A549 (cell line): ENCODE results near the gene CYP2R1. TPM values are rescaled to one million over a fixed set of nuclear protein-coding genes. Genes with fewer than 3 reads are reported as not detected.

Experiments
- ATAC-seq, 2 experiments: fragments of 200-7000 bp in 1 of 2; fragments of >200 bp in 1 of 2; cut with Nextera tagmentation in 1 of 2; cut with Tn5 transposase in 1 of 2; 3 replicates each; pipeline versions ENCODE4 v1.8.0 to v1.9.1; 2018 to 2020; ENCODE audit warnings: mild to moderate bottlenecking in 1 of 2, moderate library complexity in 1 of 2
- CTCF ChIA-PET: fragments of 300-600 bp; sonication (Branson Sonifier 250); formaldehyde crosslinking; extraction: SDS; loops from one replicate; lab custom pipeline; 2021; ENCODE audit warnings: antibody characterized with exemption, inconsistent platforms; lab: Yijun Ruan, JAX
- POLR2A ChIA-PET: fragments of 350-600 bp; formaldehyde crosslinking; extraction: SDS; loops from one replicate; lab custom pipeline; 2021; ENCODE audit warnings: antibody characterized with exemption, inconsistent platforms; lab: Yijun Ruan, JAX
- DNase-seq, 2 experiments: peaks; one replicate each; pipeline versions ENCODE4 v3.0.0 to v3.0.0-alpha.2; 2011 to 2016; ENCODE audit warnings: low read depth in 1 of 2, low spot score in 1 of 2
- FAIRE-seq: peaks from 2 replicates; lab custom pipeline; 2011; peaks lifted over from hg19 to GRCh38; lab: Jason Lieb, UNC
- H3K27ac ChIP-seq, 2 experiments: fragments of >200 bp; sonication (Bioruptor Twin); formaldehyde crosslinking; 3 replicates each; pipeline ENCODE4 v1.5.1; 2016 to 2017
- H3K4me1 ChIP-seq: fragments of >200 bp; sonication (Bioruptor Twin); formaldehyde crosslinking; 3 replicates; pipeline ENCODE4 v1.6.1; 2016
- H3K4me2 ChIP-seq: fragments of >200 bp; sonication (Bioruptor Twin); formaldehyde crosslinking; 3 replicates; pipeline ENCODE4 v1.6.1; 2016
- H3K4me3 ChIP-seq: fragments of >200 bp; sonication (Bioruptor Twin); formaldehyde crosslinking; 3 replicates; pipeline ENCODE4 v1.5.1; 2016
- H3K9me3 ChIP-seq: fragments of >200 bp; sonication (Bioruptor Twin); formaldehyde crosslinking; 3 replicates; pipeline ENCODE4 v1.6.1; 2016
- BHLHE40 ChIP-seq: IDR thresholded peaks from 2 replicates; pipeline ENCODE4 v1.6.1; 2012; ENCODE audit warnings: low read depth, low read length, inconsistent platforms
- CBX8 ChIP-seq: fragments of 200-600 bp; sonication (generic); IDR thresholded peaks from 2 replicates; pipeline ENCODE4 v1.6.1; 2016
- CHD4 ChIP-seq: fragments of 200-600 bp; sonication (generic); IDR thresholded peaks from 2 replicates; pipeline ENCODE4 v1.6.1; 2016; ENCODE audit warnings: antibody characterized with exemption, mild to moderate bottlenecking, borderline replicate concordance
- EHMT2 ChIP-seq: fragments of 200-600 bp; sonication (generic); IDR thresholded peaks from 2 replicates; pipeline ENCODE4 v1.6.1; 2016; ENCODE audit warnings: antibody characterized with exemption, low read depth, mild to moderate bottlenecking, moderate library complexity
- EP300 ChIP-seq, 2 experiments: fragments of >200 bp; sonication (Bioruptor Twin); formaldehyde crosslinking; IDR thresholded peaks; 2 replicates in 1 of 2; 3 replicates in 1 of 2; pipeline ENCODE4 v1.6.1; 2016 to 2017
- ESRRA ChIP-seq: fragments of 150-350 bp; IDR thresholded peaks from 2 replicates; pipeline ENCODE4 v1.6.1; 2014; ENCODE audit warnings: mild to moderate bottlenecking, low read length, borderline replicate concordance
- HDAC2 ChIP-seq: fragments of 200-600 bp; sonication (generic); IDR thresholded peaks from 2 replicates; pipeline ENCODE4 v1.6.1; 2016
- HEYL ChIP-seq: fragments of 250-450 bp; sonication (Bioruptor Pico); IDR thresholded peaks from 2 replicates; pipeline ENCODE4 v1.8.0; 2021; ENCODE audit warnings: mild to moderate bottlenecking, moderate library complexity
- HOXA7 ChIP-seq: fragments of 250-450 bp; sonication (Bioruptor Pico); IDR thresholded peaks from 2 replicates; pipeline ENCODE4 v1.5.0; 2020; ENCODE audit warnings: mild to moderate bottlenecking, moderate library complexity
- JUN ChIP-seq, 2 experiments: fragments of >200 bp; sonication (Bioruptor Twin); formaldehyde crosslinking; IDR thresholded peaks; 2 replicates in 1 of 2; 3 replicates in 1 of 2; pipeline ENCODE4 v1.6.1; 2016 to 2017
- KDM1A ChIP-seq: fragments of 200-600 bp; sonication (generic); IDR thresholded peaks from 2 replicates; pipeline ENCODE4 v1.6.1; 2016; ENCODE audit warnings: low read depth, mild to moderate bottlenecking
- MAZ ChIP-seq: fragments of 150-350 bp; IDR thresholded peaks from 2 replicates; pipeline ENCODE4 v1.6.1; 2014; ENCODE audit warnings: antibody characterized with exemption, low read depth, low read length, borderline replicate concordance
- MYC ChIP-seq: IDR thresholded peaks from 2 replicates; pipeline ENCODE4 v1.6.1; 2012; ENCODE audit warnings: mild to moderate bottlenecking, inconsistent platforms, low read length, improper control_type of control experiment, borderline replicate concordance
- NFE2L2 ChIP-seq: fragments of 150-350 bp; conservative IDR thresholded peaks from 2 replicates; pipeline ENCODE4 v1.6.1; 2014; ENCODE audit warnings: low read length
- NR3C1 ChIP-seq: fragments of >200 bp; sonication (Bioruptor Twin); formaldehyde crosslinking; IDR thresholded peaks from 3 replicates; pipeline ENCODE4 v1.6.1; 2017
- PHF8 ChIP-seq: fragments of 200-600 bp; sonication (generic); IDR thresholded peaks from 2 replicates; pipeline ENCODE4 v1.6.1; 2016; ENCODE audit warnings: low read depth, mild to moderate bottlenecking, antibody characterized with exemption, moderate library complexity, borderline replicate concordance
- RNF2 ChIP-seq: fragments of 200-600 bp; sonication (generic); IDR thresholded peaks from 2 replicates; pipeline ENCODE4 v1.6.1; 2016; ENCODE audit warnings: low read depth, mild to moderate bottlenecking, antibody characterized with exemption, moderate library complexity, borderline replicate concordance
- SMC3 ChIP-seq: fragments of >200 bp; sonication (Bioruptor Twin); formaldehyde crosslinking; IDR thresholded peaks from 3 replicates; pipeline ENCODE4 v1.6.1; 2018; ENCODE audit warnings: inconsistent platforms
- ZC3H11A ChIP-seq: fragments of 450-650 bp; IDR thresholded peaks from 2 replicates; pipeline ENCODE4 v1.6.1; 2014; ENCODE audit warnings: antibody characterized with exemption, mild to moderate bottlenecking
- ZSCAN20 ChIP-seq: fragments of 250-450 bp; sonication (Bioruptor Pico); IDR thresholded peaks from 2 replicates; pipeline ENCODE4 v1.8.0; 2022; ENCODE audit warnings: mild to moderate bottlenecking, moderate library complexity
- WGBS: methylation state at CpG from one replicate; pipeline ENCODE4 v1.1.6; 2017; ENCODE audit errors: missing lambda C conversion rate; 5-methylcytosine and 5-hydroxymethylcytosine counted together
- polyA plus RNA-seq, 4 experiments: library from polyadenylated mRNA; depleted of rRNA in 3 of 4; stranded (reverse); fragments of >200 nt; fragmentation: RNase III in 1 of 4; extraction: RNeasy Plus Mini Kit Qiagen cat#74134 plus additional on column Dnase treatment in 1 of 4; gene quantifications; 2 replicates in 3 of 4; 3 replicates in 1 of 4; pipeline ENCODE4 v1.2.3, GENCODE V29; 2011 to 2017
- TF ChIP-seq, protein P1 (sequence below): fragments of 250-450 bp; sonication (Bioruptor Pico); IDR thresholded peaks from 2 replicates; pipeline ENCODE4 v1.5.0; 2020; ENCODE audit warnings: low read depth, mild to moderate bottlenecking, moderate library complexity
- TF ChIP-seq, protein P2 (sequence below): fragments of 450-650 bp; IDR thresholded peaks from 2 replicates; pipeline ENCODE4 v1.6.1; 2014; ENCODE audit warnings: antibody characterized with exemption
- TF ChIP-seq, protein P3 (sequence below): IDR thresholded peaks from 2 replicates; pipeline ENCODE4 v1.6.1; 2012
- TF ChIP-seq, protein P4 (sequence below): fragments of >200 bp; sonication (Bioruptor Twin); formaldehyde crosslinking; IDR thresholded peaks from 3 replicates; pipeline ENCODE4 v1.5.1; 2016
- TF ChIP-seq, protein P5 (sequence below): fragments of 200-600 bp; sonication (generic); IDR thresholded peaks from 2 replicates; pipeline ENCODE4 v1.6.1; 2016; ENCODE audit warnings: antibody characterized with exemption, mild to moderate bottlenecking, moderate library complexity
- TF ChIP-seq, protein P6 (sequence below): IDR thresholded peaks from 2 replicates; pipeline ENCODE4 v1.6.1; 2012; ENCODE audit warnings: low read depth, borderline replicate concordance

The CYP2R1 gene
- polyA plus RNA-seq, 2 of the 4 experiments (the other 2 are of a cell fraction), result 16.4 to 37.9 TPM

DNA sequence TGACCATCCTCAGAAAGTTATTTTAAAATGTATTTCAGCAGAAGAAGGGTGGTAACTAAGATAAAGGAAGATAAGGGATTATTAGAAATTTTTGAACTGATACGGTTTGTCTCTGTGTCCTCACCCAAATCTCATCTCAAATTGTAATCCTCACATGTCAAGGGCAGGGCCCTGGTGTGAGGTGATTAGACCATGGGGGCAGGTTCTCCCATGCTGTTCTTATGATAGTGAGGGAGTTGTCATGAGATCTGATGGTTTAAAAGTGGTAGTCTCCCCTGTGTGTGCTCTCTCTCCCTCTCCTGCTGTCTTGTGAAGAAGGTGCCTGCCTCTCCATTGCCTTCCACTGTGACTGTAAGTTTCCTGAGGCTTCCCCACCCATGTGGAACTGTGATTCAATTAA lies 36.1 kb downstream of the CYP2R1 start:
- ChIA-PET POLR2A (no interaction called here), CTCF (no interaction called here)
- 67% methylated on average over 1 of the region's 1 CpG for WGBS
- DNase-seq, result no peak
- Histone ChIP-seq H3K4me2 (no peak overlapping the region), H3K27ac (no peak overlapping the region), H3K9me3 (no peaks in the 10 kb centered on the region), H3K4me3 (no peak overlapping the region), H3K4me1 (no peaks in the 10 kb centered on the region)
- FAIRE-seq, result no peak
- ATAC-seq, result no peak
- TF ChIP-seq NR3C1, result no peak
- TF ChIP-seq, protein P1, sequence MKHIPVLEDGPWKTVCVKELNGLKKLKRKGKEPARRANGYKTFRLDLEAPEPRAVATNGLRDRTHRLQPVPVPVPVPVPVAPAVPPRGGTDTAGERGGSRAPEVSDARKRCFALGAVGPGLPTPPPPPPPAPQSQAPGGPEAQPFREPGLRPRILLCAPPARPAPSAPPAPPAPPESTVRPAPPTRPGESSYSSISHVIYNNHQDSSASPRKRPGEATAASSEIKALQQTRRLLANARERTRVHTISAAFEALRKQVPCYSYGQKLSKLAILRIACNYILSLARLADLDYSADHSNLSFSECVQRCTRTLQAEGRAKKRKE, result no peak
- no peak for TF ChIP-seq KDM1A
- no peak for TF ChIP-seq NFE2L2
- TF ChIP-seq, protein P2, sequence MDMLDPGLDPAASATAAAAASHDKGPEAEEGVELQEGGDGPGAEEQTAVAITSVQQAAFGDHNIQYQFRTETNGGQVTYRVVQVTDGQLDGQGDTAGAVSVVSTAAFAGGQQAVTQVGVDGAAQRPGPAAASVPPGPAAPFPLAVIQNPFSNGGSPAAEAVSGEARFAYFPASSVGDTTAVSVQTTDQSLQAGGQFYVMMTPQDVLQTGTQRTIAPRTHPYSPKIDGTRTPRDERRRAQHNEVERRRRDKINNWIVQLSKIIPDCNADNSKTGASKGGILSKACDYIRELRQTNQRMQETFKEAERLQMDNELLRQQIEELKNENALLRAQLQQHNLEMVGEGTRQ, result no peak
- no peak for TF ChIP-seq JUN (IDR thresholded peaks at IDR 0.05)
- TF ChIP-seq ZC3H11A, result no peak
- TF ChIP-seq, protein P3, sequence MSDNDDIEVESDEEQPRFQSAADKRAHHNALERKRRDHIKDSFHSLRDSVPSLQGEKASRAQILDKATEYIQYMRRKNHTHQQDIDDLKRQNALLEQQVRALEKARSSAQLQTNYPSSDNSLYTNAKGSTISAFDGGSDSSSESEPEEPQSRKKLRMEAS, result no peak
- no peak for TF ChIP-seq PHF8
- no peak for TF ChIP-seq BHLHE40
- no peak for TF ChIP-seq HDAC2
- TF ChIP-seq, all 56 proteins: peak for 0

DNA sequence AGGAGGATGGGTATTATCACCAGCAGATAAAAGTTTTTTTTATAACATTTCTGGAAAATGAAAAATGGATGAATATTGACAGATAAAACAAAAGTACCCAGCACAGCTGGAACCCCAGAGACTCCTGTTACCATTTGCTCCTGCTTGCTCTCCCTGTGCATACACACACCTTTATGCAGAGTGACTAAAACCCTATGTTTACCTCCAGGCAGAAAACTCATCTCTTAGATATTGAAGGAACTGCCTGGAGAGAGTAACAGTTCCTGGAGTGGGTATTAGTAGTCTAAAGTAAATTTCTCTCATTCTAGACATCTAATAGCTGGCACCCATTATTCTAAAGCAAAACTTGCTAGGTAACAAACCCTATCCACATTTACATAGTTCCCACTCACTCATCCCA lies 38.0 kb downstream of the CYP2R1 start:
- no peak overlapping the region for H3K4me2 ChIP-seq
- H3K4me1 ChIP-seq, result no peaks in the 10 kb centered on the region
- FAIRE-seq, result no peak
- no peak overlapping the region for H3K27ac ChIP-seq
- DNase-seq, result no peak
- no peak overlapping the region for H3K4me3 ChIP-seq
- TF ChIP-seq RNF2 (no peak), HEYL (no peak), EP300 (IDR thresholded peaks at IDR 0.05) (no peak), ESRRA (no peak), CBX8 (no peak), CHD4 (no peak), EHMT2 (no peak), JUN (IDR thresholded peaks at IDR 0.05) (no peak), MAZ (no peak), ZSCAN20 (CRISPR knock-in tag) (no peak), SMC3 (no peak), HOXA7 (CRISPR knock-in tag) (no peak), MYC (no peak)
- TF ChIP-seq, protein P2, result no peak
- TF ChIP-seq, protein P3, result no peak
- TF ChIP-seq, protein P4, sequence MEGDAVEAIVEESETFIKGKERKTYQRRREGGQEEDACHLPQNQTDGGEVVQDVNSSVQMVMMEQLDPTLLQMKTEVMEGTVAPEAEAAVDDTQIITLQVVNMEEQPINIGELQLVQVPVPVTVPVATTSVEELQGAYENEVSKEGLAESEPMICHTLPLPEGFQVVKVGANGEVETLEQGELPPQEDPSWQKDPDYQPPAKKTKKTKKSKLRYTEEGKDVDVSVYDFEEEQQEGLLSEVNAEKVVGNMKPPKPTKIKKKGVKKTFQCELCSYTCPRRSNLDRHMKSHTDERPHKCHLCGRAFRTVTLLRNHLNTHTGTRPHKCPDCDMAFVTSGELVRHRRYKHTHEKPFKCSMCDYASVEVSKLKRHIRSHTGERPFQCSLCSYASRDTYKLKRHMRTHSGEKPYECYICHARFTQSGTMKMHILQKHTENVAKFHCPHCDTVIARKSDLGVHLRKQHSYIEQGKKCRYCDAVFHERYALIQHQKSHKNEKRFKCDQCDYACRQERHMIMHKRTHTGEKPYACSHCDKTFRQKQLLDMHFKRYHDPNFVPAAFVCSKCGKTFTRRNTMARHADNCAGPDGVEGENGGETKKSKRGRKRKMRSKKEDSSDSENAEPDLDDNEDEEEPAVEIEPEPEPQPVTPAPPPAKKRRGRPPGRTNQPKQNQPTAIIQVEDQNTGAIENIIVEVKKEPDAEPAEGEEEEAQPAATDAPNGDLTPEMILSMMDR, result no peak
- TF ChIP-seq, protein P5, sequence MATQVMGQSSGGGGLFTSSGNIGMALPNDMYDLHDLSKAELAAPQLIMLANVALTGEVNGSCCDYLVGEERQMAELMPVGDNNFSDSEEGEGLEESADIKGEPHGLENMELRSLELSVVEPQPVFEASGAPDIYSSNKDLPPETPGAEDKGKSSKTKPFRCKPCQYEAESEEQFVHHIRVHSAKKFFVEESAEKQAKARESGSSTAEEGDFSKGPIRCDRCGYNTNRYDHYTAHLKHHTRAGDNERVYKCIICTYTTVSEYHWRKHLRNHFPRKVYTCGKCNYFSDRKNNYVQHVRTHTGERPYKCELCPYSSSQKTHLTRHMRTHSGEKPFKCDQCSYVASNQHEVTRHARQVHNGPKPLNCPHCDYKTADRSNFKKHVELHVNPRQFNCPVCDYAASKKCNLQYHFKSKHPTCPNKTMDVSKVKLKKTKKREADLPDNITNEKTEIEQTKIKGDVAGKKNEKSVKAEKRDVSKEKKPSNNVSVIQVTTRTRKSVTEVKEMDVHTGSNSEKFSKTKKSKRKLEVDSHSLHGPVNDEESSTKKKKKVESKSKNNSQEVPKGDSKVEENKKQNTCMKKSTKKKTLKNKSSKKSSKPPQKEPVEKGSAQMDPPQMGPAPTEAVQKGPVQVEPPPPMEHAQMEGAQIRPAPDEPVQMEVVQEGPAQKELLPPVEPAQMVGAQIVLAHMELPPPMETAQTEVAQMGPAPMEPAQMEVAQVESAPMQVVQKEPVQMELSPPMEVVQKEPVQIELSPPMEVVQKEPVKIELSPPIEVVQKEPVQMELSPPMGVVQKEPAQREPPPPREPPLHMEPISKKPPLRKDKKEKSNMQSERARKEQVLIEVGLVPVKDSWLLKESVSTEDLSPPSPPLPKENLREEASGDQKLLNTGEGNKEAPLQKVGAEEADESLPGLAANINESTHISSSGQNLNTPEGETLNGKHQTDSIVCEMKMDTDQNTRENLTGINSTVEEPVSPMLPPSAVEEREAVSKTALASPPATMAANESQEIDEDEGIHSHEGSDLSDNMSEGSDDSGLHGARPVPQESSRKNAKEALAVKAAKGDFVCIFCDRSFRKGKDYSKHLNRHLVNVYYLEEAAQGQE, result no peak
- TF ChIP-seq, protein P6, sequence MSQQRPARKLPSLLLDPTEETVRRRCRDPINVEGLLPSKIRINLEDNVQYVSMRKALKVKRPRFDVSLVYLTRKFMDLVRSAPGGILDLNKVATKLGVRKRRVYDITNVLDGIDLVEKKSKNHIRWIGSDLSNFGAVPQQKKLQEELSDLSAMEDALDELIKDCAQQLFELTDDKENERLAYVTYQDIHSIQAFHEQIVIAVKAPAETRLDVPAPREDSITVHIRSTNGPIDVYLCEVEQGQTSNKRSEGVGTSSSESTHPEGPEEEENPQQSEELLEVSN, result no peak
- TF ChIP-seq, protein P1, result no peak
- TF ChIP-seq, all 56 proteins: peak for 0
- CTCF ChIA-PET, result no interaction called here
- no peaks in the 10 kb centered on the region for H3K9me3 ChIP-seq
- no peak for ATAC-seq
- POLR2A ChIA-PET, result no interaction called here
